ENCODE measurements around the gene TSPAN9.
A peak's percentile ranks its signal among the peaks of the same experiment; 100 is the strongest.

The TSPAN9 gene

GRCh38 chr12:3155702-3156370, 78.7 kb downstream of the TSPAN9 start:
- no peak overlapping the region for H4K8ac ChIP-seq (ENCODE audit: low read depth, low read length)
- H3K4me2 ChIP-seq (ENCODE audit: low read length) = no peak overlapping the region
- no peaks in the 10 kb centered on the region for H3K27me3 ChIP-seq (ENCODE audit: insufficient read depth, low read length, poor library complexity)
- H2BK15ac ChIP-seq (replicated peaks; ENCODE audit: low read depth) = no peak overlapping the region
- no peak overlapping the region for H3K9ac ChIP-seq (ENCODE audit: low read length)
- H3K18ac ChIP-seq (ENCODE audit: low read length) = no peak overlapping the region
- no peak overlapping the region for H4K5ac ChIP-seq (ENCODE audit: low read length)
- DNase-seq = no peak
- no peaks in the 10 kb centered on the region for H3K79me1 ChIP-seq (ENCODE audit: low read length)
- H3K36me3 ChIP-seq (ENCODE audit: control insufficient read depth, insufficient read depth, low read length) = no peaks in the 10 kb centered on the region
- H3K4me3 ChIP-seq (ENCODE audit: low read length) = no peak overlapping the region
- H3K4ac ChIP-seq (ENCODE audit: low read depth, low read length) = no peak overlapping the region
- no peaks in the 10 kb centered on the region for H3K79me2 ChIP-seq (ENCODE audit: control insufficient read depth, insufficient read depth, low read length)
- H3K23ac ChIP-seq (ENCODE audit: low read length) = no peak overlapping the region
- H3K4me1 ChIP-seq (ENCODE audit: control insufficient read depth, low read depth, low read length) = peaks cover 18% of the 10 kb centered on the region
- no CpG with 5 or more reads among the region's 15 CpGs for WGBS (ENCODE audit: extremely low coverage, insufficient coverage, low lambda C conversion rate)
- no peak overlapping the region for H2BK5ac ChIP-seq (ENCODE audit: low read length)
- H3K27ac ChIP-seq (ENCODE audit: low read depth, low read length) = peak overlapping the region; percentile 11
- no peak overlapping the region for H2BK120ac ChIP-seq (ENCODE audit: low read depth, low read length)
- peak overlapping the region; percentile 27 for H3K56ac ChIP-seq (ENCODE audit: low read length)
- no peak overlapping the region for H2AK5ac ChIP-seq (ENCODE audit: low read length)

DNA sequence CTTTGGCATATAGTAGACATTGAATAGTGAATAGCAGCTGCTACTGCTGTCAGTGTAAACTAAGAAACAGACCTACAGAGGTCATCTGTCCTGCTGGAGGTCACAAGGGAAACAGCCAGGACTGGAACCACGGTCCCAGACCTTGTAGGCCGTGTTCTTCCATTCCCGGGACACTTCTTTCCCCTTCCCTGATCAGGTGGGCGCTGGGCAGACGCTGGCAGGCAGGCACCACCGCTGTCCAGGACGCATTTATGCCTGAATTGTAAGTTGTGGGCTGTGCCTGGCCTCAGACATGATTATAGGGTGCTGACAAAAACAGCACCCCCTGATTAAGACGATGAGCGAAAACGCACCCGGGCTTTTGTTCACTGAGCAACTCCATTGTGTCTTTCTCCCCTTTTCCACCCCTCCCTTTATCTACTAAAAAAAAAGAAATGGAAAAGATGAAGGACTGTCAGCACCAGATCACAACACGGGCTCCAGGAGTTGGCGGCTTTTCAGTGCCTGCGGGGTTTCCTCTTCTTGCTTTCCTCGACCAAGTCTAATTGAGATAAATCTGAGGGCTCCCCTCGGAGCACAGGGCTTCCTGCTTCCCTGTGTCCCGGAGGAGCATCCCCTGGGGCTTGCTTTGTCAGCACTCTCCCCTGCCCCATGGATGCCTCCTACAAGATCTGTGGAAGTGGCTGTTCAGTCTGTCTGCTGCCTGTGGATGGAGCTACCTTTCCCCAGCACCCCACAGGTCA, 80.6 kb downstream of the TSPAN9 start:
- H4K5ac ChIP-seq (ENCODE audit: low read length) = no peak overlapping the region
- no peak overlapping the region for H2BK15ac ChIP-seq (replicated peaks; ENCODE audit: low read depth)
- H3K4me3 ChIP-seq (ENCODE audit: low read length) = no peak overlapping the region
- no peaks in the 10 kb centered on the region for H3K27me3 ChIP-seq (ENCODE audit: insufficient read depth, low read length, poor library complexity)
- H3K27ac ChIP-seq (ENCODE audit: low read depth, low read length) = no peak overlapping the region
- no peak overlapping the region for H3K56ac ChIP-seq (ENCODE audit: low read length)
- no peak overlapping the region for H3K23ac ChIP-seq (ENCODE audit: low read length)
- no peak overlapping the region for H2AK5ac ChIP-seq (ENCODE audit: low read length)
- H3K4me2 ChIP-seq (ENCODE audit: low read length) = no peak overlapping the region
- no peaks in the 10 kb centered on the region for H3K79me1 ChIP-seq (ENCODE audit: low read length)
- no peak overlapping the region for H2BK5ac ChIP-seq (ENCODE audit: low read length)
- H2BK120ac ChIP-seq (ENCODE audit: low read depth, low read length) = no peak overlapping the region
- H3K36me3 ChIP-seq (ENCODE audit: control insufficient read depth, insufficient read depth, low read length) = no peaks in the 10 kb centered on the region
- WGBS (ENCODE audit: extremely low coverage, insufficient coverage, low lambda C conversion rate) = no CpG with 5 or more reads among the region's 17 CpGs
- no peak overlapping the region for H3K18ac ChIP-seq (ENCODE audit: low read length)
- H3K79me2 ChIP-seq (ENCODE audit: control insufficient read depth, insufficient read depth, low read length) = no peaks in the 10 kb centered on the region
- no peak overlapping the region for H3K9ac ChIP-seq (ENCODE audit: low read length)
- no peak overlapping the region for H3K4ac ChIP-seq (ENCODE audit: low read depth, low read length)
- no peak for DNase-seq
- peaks cover 8% of the 10 kb centered on the region for H3K4me1 ChIP-seq (ENCODE audit: control insufficient read depth, low read depth, low read length)
- no peak overlapping the region for H4K8ac ChIP-seq (ENCODE audit: low read depth, low read length)

GRCh38 chr12:3158851-3159465, 81.8 kb downstream of the TSPAN9 start:
- H2BK5ac ChIP-seq (ENCODE audit: low read length) = no peak overlapping the region
- no peak overlapping the region for H3K18ac ChIP-seq (ENCODE audit: low read length)
- H3K9ac ChIP-seq (ENCODE audit: low read length) = no peak overlapping the region
- H3K56ac ChIP-seq (ENCODE audit: low read length) = no peak overlapping the region
- no peak overlapping the region for H3K4me2 ChIP-seq (ENCODE audit: low read length)
- H4K5ac ChIP-seq (ENCODE audit: low read length) = no peak overlapping the region
- no peaks in the 10 kb centered on the region for H3K36me3 ChIP-seq (ENCODE audit: control insufficient read depth, insufficient read depth, low read length)
- no peak overlapping the region for H2BK120ac ChIP-seq (ENCODE audit: low read depth, low read length)
- H3K23ac ChIP-seq (ENCODE audit: low read length) = no peak overlapping the region
- no peak overlapping the region for H4K8ac ChIP-seq (ENCODE audit: low read depth, low read length)
- WGBS (ENCODE audit: extremely low coverage, insufficient coverage, low lambda C conversion rate) = no CpG with 5 or more reads among the region's 11 CpGs
- no peak overlapping the region for H3K4me3 ChIP-seq (ENCODE audit: low read length)
- no peak overlapping the region for H3K4ac ChIP-seq (ENCODE audit: low read depth, low read length)
- DNase-seq = no peak
- H3K27ac ChIP-seq (ENCODE audit: low read depth, low read length) = no peak overlapping the region
- peaks cover 10% of the 10 kb centered on the region for H3K4me1 ChIP-seq (ENCODE audit: control insufficient read depth, low read depth, low read length)
- H2AK5ac ChIP-seq (ENCODE audit: low read length) = no peak overlapping the region
- H3K27me3 ChIP-seq (ENCODE audit: insufficient read depth, low read length, poor library complexity) = no peaks in the 10 kb centered on the region
- H2BK15ac ChIP-seq (replicated peaks; ENCODE audit: low read depth) = no peak overlapping the region
- no peaks in the 10 kb centered on the region for H3K79me2 ChIP-seq (ENCODE audit: control insufficient read depth, insufficient read depth, low read length)
- H3K79me1 ChIP-seq (ENCODE audit: low read length) = no peaks in the 10 kb centered on the region

DNA sequence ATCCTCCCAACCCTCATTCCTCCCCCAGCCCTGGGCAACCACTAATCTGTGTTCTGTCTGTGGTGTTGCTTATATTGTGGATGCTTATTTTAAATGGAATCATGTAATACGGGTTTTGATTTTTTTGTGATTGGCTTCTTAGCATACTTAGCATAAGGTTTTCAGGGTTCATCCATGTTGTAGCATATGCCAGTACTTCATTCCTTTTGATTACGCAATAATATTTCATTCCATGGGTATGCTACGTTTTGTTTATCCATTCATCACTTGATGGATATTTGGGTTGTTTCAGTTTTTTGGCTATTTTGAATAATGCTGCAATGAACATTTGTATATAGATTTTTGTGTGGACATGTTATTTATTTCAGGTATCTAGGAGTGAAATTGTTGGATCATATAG, 82.9 kb downstream of the TSPAN9 start:
- Histone ChIP-seq H3K36me3 (ENCODE audit: control insufficient read depth, insufficient read depth, low read length) (no peaks in the 10 kb centered on the region), H3K18ac (ENCODE audit: low read length) (no peak overlapping the region), H3K79me1 (ENCODE audit: low read length) (no peaks in the 10 kb centered on the region), H3K4me2 (ENCODE audit: low read length) (no peak overlapping the region), H3K23ac (ENCODE audit: low read length) (no peak overlapping the region), H3K27ac (ENCODE audit: low read depth, low read length) (no peak overlapping the region), H3K4me3 (ENCODE audit: low read length) (no peak overlapping the region), H3K79me2 (ENCODE audit: control insufficient read depth, insufficient read depth, low read length) (no peaks in the 10 kb centered on the region), H2AK5ac (ENCODE audit: low read length) (no peak overlapping the region), H3K27me3 (ENCODE audit: insufficient read depth, low read length, poor library complexity) (no peaks in the 10 kb centered on the region), H3K4ac (ENCODE audit: low read depth, low read length) (no peak overlapping the region), H2BK5ac (ENCODE audit: low read length) (no peak overlapping the region), H3K56ac (ENCODE audit: low read length) (no peak overlapping the region), H4K8ac (ENCODE audit: low read depth, low read length) (no peak overlapping the region), H4K5ac (ENCODE audit: low read length) (no peak overlapping the region), H2BK120ac (ENCODE audit: low read depth, low read length) (no peak overlapping the region), H2BK15ac (replicated peaks; ENCODE audit: low read depth) (no peak overlapping the region), H3K9ac (ENCODE audit: low read length) (no peak overlapping the region), H3K4me1 (ENCODE audit: control insufficient read depth, low read depth, low read length) (peaks cover 12% of the 10 kb centered on the region)
- DNase-seq = no peak
- WGBS (ENCODE audit: extremely low coverage, insufficient coverage, low lambda C conversion rate) = no CpG with 5 or more reads among the region's 3 CpGs

- no peaks in the 10 kb centered on the region for H3K79me2 ChIP-seq (ENCODE audit: control insufficient read depth, insufficient read depth, low read length)
- WGBS (ENCODE audit: extremely low coverage, insufficient coverage, low lambda C conversion rate) = no CpG with 5 or more reads among the region's 6 CpGs
- H3K27me3 ChIP-seq (ENCODE audit: insufficient read depth, low read length, poor library complexity) = no peaks in the 10 kb centered on the region
- no peak overlapping the region for H2AK5ac ChIP-seq (ENCODE audit: low read length)
- no peaks in the 10 kb centered on the region for H3K79me1 ChIP-seq (ENCODE audit: low read length)
- H2BK15ac ChIP-seq (replicated peaks; ENCODE audit: low read depth) = no peak overlapping the region
- H3K23ac ChIP-seq (ENCODE audit: low read length) = no peak overlapping the region
- no peak overlapping the region for H3K9ac ChIP-seq (ENCODE audit: low read length)
- H3K4ac ChIP-seq (ENCODE audit: low read depth, low read length) = no peak overlapping the region
- peak; percentile 88 for DNase-seq
- no peak overlapping the region for H4K8ac ChIP-seq (ENCODE audit: low read depth, low read length)
- no peak overlapping the region for H3K4me3 ChIP-seq (ENCODE audit: low read length)
- no peak overlapping the region for H3K27ac ChIP-seq (ENCODE audit: low read depth, low read length)
- H3K36me3 ChIP-seq (ENCODE audit: control insufficient read depth, insufficient read depth, low read length) = no peaks in the 10 kb centered on the region
- H3K4me2 ChIP-seq (ENCODE audit: low read length) = no peak overlapping the region
- no peak overlapping the region for H3K56ac ChIP-seq (ENCODE audit: low read length)
- no peak overlapping the region for H2BK120ac ChIP-seq (ENCODE audit: low read depth, low read length)
- no peak overlapping the region for H4K5ac ChIP-seq (ENCODE audit: low read length)
- peaks cover 6% of the 10 kb centered on the region for H3K4me1 ChIP-seq (ENCODE audit: control insufficient read depth, low read depth, low read length)
- H2BK5ac ChIP-seq (ENCODE audit: low read length) = no peak overlapping the region
- no peak overlapping the region for H3K18ac ChIP-seq (ENCODE audit: low read length)
These were observed 84.7 kb downstream of the TSPAN9 start for GRCh38 chr12:3161861-3162260.
